B cell (primary cell): ENCODE measurements around the gene EPHA10. TPM values are rescaled to one million over a fixed set of nuclear protein-coding genes. Genes with fewer than 3 reads are reported as not detected.
A peak's percentile ranks its signal among the peaks of the same experiment; 100 is the strongest.

ENCODE experiments used
- ATAC-seq: fragments of 200-7000 bp; cut with Tn5 transposase; one replicate; pipeline ENCODE4 v1.10.0; 2021; ENCODE audit warnings: low read depth, mild to moderate bottlenecking, moderate number of reproducible peaks, moderate library complexity
- CTCF ChIA-PET: fragments of 350-600 bp; sonication (Branson Sonifier 250); formaldehyde crosslinking; loops from one replicate; lab custom pipeline; 2021; ENCODE audit warnings: antibody characterized with exemption, inconsistent platforms; lab: Charles Lee
- POLR2A ChIA-PET: fragments of 350-600 bp; sonication (Branson Sonifier 250); formaldehyde crosslinking; loops from one replicate; lab custom pipeline; 2021; ENCODE audit warnings: antibody characterized with exemption; lab: Charles Lee
- DNase-seq: peaks from one replicate; pipeline ENCODE4 v3.0.0; 2013
- H2AFZ ChIP-seq: 2 replicates; pipeline ENCODE4 v1.6.1; 2012; ENCODE audit warnings: mild to moderate bottlenecking, low read depth, low read length; ENCODE audit not compliant: insufficient read depth, poor library complexity, severe bottlenecking
- H3K27ac ChIP-seq, 2 donors: 1 replicate in 1 of 2; 2 replicates in 1 of 2; pipeline ENCODE4 v1.5.1; 2012 to 2013; ENCODE audit warnings: low read length in 2 of 2, mild to moderate bottlenecking in 2 of 2, moderate library complexity in 1 of 2
- H3K27me3 ChIP-seq, 4 experiments: fragments of 200-600 bp in 1 of 4; sonication (generic) in 1 of 4; replicated peaks in 1 of 4; 1 replicate in 2 of 4; 2 replicates in 2 of 4; pipeline versions ENCODE4 v1.6.1 to v1.7.0; 2013 to 2016; ENCODE audit warnings: low read length in 3 of 4, mild to moderate bottlenecking in 2 of 4, mixed read lengths in 1 of 4, moderate library complexity in 1 of 4; ENCODE audit not compliant: insufficient read depth in 4 of 4, control insufficient read depth in 3 of 4; ENCODE audit errors: control extremely low read depth in 1 of 4
- H3K36me3 ChIP-seq, 2 experiments: replicated peaks in 1 of 2; 1 replicate in 1 of 2; 2 replicates in 1 of 2; pipeline versions ENCODE4 v1.6.1 to v1.7.1; 2013; ENCODE audit warnings: low read length in 1 of 2; ENCODE audit not compliant: insufficient read depth in 2 of 2, control insufficient read depth in 1 of 2; ENCODE audit errors: control extremely low read depth in 1 of 2, extremely low read depth in 1 of 2
- H3K4me1 ChIP-seq, 2 donors: fragments of 200-600 bp in 1 of 2; sonication (generic) in 1 of 2; 1 replicate in 1 of 2; 2 replicates in 1 of 2; pipeline versions ENCODE4 v1.5.1 to v1.6.1; 2013 to 2017; ENCODE audit warnings: low read length in 2 of 2; ENCODE audit not compliant: control insufficient read depth in 2 of 2, insufficient read depth in 2 of 2
- H3K4me2 ChIP-seq: replicated peaks from 2 replicates; pipeline ENCODE3; 2012; ENCODE audit warnings: mild to moderate bottlenecking, low read depth, low read length; ENCODE audit not compliant: poor library complexity, severe bottlenecking
- H3K4me3 ChIP-seq, 5 experiments: fragments of 200-600 bp in 1 of 5; sonication (generic) in 1 of 5; 1 replicate in 3 of 5; 2 replicates in 2 of 5; pipeline versions ENCODE4 v1.5.1 to v1.7.0; 2011 to 2016; ENCODE audit warnings: low read length in 4 of 5, mild to moderate bottlenecking in 4 of 5, low read depth in 2 of 5, control low read depth in 1 of 5, moderate library complexity in 1 of 5; ENCODE audit not compliant: insufficient read depth in 1 of 5; ENCODE audit errors: control extremely low read depth in 1 of 5, extremely low read depth in 1 of 5
- H3K79me2 ChIP-seq: fragments of 200-600 bp; sonication (generic); one replicate; pipeline ENCODE4 v1.6.0; 2016; ENCODE audit warnings: low read length; ENCODE audit not compliant: control insufficient read depth, insufficient read depth
- H3K9ac ChIP-seq: fragments of 200-600 bp; sonication (generic); 2 replicates; pipeline ENCODE4 v1.6.1; 2017; ENCODE audit warnings: mild to moderate bottlenecking, low read length, moderate library complexity
- H3K9me3 ChIP-seq, 3 donors: one replicate each; pipeline versions ENCODE4 v1.6.1 to v1.7.1; 2013; ENCODE audit warnings: low read length in 2 of 3; ENCODE audit not compliant: control insufficient read depth in 2 of 3, insufficient read depth in 1 of 3; ENCODE audit errors: control extremely low read depth in 1 of 3
- H4K20me1 ChIP-seq: 2 replicates; pipeline ENCODE4 v1.6.0; 2012; ENCODE audit warnings: mild to moderate bottlenecking, low read length; ENCODE audit not compliant: insufficient read depth, control insufficient read depth, poor library complexity, severe bottlenecking
- H3K27ac Mint-ChIP-seq: one replicate; pipeline ENCODE4 v1.8.0; 2021; ENCODE audit warnings: mixed read lengths
- H3K27me3 Mint-ChIP-seq: one replicate; pipeline ENCODE4 v1.8.0; 2021; ENCODE audit warnings: mixed read lengths
- H3K4me1 Mint-ChIP-seq: one replicate; pipeline ENCODE4 v1.8.0; 2021; ENCODE audit warnings: mixed read lengths
- H3K4me3 Mint-ChIP-seq: one replicate; pipeline ENCODE4 v1.8.0; 2021; ENCODE audit warnings: mixed read lengths
- H3K9me3 Mint-ChIP-seq: one replicate; pipeline ENCODE4 v1.8.0; 2022; ENCODE audit warnings: mixed read lengths; ENCODE audit not compliant: insufficient read depth
- EZH2 ChIP-seq: IDR thresholded peaks from 2 replicates; pipeline ENCODE4 v1.6.1; 2012; ENCODE audit warnings: borderline replicate concordance, low read depth, mild to moderate bottlenecking, moderate library complexity, low read length; ENCODE audit not compliant: insufficient read depth, poor library complexity, severe bottlenecking
- WGBS: methylation state at CpG from one replicate; pipeline ENCODE4 v1.1.5; 2013; ENCODE audit warnings: missing lambda C conversion rate; ENCODE audit not compliant: insufficient coverage; 5-methylcytosine and 5-hydroxymethylcytosine counted together
- intact Hi-C: fragments of 100-400 bp; cut with micrococcal nuclease; formaldehyde crosslinking; loops from one replicate; pipeline ENCODE4 v1.10.0; 2022
- polyA plus RNA-seq: library from polyadenylated mRNA; depleted of rRNA; stranded (reverse); fragments of >200 nt; gene quantifications from 2 replicates; pipeline ENCODE4 v1.2.3, GENCODE V29; 2012
- total RNA-seq, 2 donors: library from RNA; stranded (reverse); fragments of 120-200 nt in 1 of 2; gene quantifications; 1 replicate in 1 of 2; 2 replicates in 1 of 2; pipeline versions ENCODE4 v1.2.3 to v1.2.4, GENCODE V29; 2013 to 2022
- TF ChIP-seq, protein P1 (sequence below): fragments of 200-600 bp; IDR thresholded peaks from one replicate; pipeline ENCODE4 v1.8.0; 2022; ENCODE audit warnings: antibody characterized with exemption, mild to moderate bottlenecking

EPHA10 gene
- total and polyA plus RNA-seq, 2 donors (not counting 1 experiment from before 2014, with no cell fraction given): 0.39 to 0.94 TPM

DNA sequence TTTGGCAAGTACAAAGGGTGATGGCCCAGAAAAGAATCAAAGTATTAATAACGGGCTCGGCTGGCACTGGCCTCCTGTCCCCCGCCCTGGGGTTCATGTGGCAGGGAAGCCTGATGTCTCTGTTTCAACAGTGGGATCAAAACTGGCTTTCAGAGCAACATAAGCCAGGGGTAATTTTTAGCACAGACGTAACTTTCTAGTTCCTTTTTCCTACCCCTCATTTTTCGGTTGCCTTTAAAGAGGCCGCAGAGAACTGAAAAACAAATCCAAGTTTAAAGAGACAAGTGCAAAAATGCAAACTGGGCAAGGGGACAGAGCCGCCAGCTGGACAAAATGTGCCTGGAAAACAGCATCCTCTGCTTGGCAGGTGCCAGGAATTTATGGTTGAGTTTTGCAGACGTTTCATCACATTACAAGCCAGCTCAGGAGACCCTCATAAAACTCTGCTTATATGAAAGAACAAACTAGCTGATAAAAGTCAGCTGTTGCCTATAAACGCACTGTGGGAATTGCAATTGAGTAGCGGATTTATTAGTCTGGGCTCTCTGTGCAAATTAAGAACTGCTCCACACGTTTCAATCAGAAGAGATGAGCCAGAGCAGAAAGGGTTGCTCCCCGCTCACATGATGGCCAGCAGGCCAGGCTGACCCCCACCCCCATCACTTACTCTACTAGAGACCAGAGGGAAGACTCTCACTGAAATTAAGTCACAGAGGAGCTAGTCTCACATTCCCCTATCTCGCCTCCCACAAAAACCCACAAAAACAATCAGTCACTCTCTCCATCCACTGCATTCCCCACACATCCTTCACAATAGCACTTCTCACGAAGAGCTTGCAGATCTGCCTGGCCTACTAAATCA is 88.4 kb downstream of the EPHA10 start:
- no peaks in the 10 kb centered on the region for H3K79me2 ChIP-seq
- WGBS: 53% methylated on average over 10 of the region's 14 CpGs
- no peaks in the 10 kb centered on the region for H3K9me3 ChIP-seq
- H3K27ac Mint-ChIP-seq: peak overlapping the region; percentile 95
- ChIA-PET CTCF (interaction anchor here (1.2 to 15.6 kb wide), 4 partner anchors 13 to 162 kb away, joined by 3 to 328 read pairs (median 4); partner anchors contain the start of gene MEAF6), POLR2A (interaction anchor here (1.6 kb wide), 1 partner anchor 14 kb away, joined by 5 read pairs; a partner anchor contains a TSS)
- peak overlapping the region in 3 of 5 experiments; percentile 2 to 23 (median 4) for H3K4me3 ChIP-seq
- H3K9ac ChIP-seq: peak overlapping the region; percentile 46
- H3K27me3 ChIP-seq: peaks cover 0 to 3% (median 0%) of the 10 kb centered on the region in 4 experiments
- peak overlapping the region; percentile 62 for H3K4me2 ChIP-seq
- peak overlapping the region; percentile 83 to 89 for H3K27ac ChIP-seq
- intact Hi-C loops: no loop called here
- H3K36me3 ChIP-seq: peaks cover 4 to 5% of the 10 kb centered on the region in 2 experiments
- H2AFZ ChIP-seq: peak overlapping the region; percentile 87
- ATAC-seq (peak; percentile 53), DNase-seq (peak; percentile 47)
- H4K20me1 ChIP-seq: no peaks in the 10 kb centered on the region
- H3K4me1 ChIP-seq: peaks cover 21 to 36% of the 10 kb centered on the region in 2 donors
- TF ChIP-seq EZH2: no peak
- TF ChIP-seq, protein P1, sequence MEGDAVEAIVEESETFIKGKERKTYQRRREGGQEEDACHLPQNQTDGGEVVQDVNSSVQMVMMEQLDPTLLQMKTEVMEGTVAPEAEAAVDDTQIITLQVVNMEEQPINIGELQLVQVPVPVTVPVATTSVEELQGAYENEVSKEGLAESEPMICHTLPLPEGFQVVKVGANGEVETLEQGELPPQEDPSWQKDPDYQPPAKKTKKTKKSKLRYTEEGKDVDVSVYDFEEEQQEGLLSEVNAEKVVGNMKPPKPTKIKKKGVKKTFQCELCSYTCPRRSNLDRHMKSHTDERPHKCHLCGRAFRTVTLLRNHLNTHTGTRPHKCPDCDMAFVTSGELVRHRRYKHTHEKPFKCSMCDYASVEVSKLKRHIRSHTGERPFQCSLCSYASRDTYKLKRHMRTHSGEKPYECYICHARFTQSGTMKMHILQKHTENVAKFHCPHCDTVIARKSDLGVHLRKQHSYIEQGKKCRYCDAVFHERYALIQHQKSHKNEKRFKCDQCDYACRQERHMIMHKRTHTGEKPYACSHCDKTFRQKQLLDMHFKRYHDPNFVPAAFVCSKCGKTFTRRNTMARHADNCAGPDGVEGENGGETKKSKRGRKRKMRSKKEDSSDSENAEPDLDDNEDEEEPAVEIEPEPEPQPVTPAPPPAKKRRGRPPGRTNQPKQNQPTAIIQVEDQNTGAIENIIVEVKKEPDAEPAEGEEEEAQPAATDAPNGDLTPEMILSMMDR: no peak
- peak overlapping the region; percentile 24 for H3K4me3 Mint-ChIP-seq
- peaks cover 29% of the 10 kb centered on the region for H3K4me1 Mint-ChIP-seq
- H3K27me3 Mint-ChIP-seq: peaks cover 5% of the 10 kb centered on the region
- no peaks in the 10 kb centered on the region for H3K9me3 Mint-ChIP-seq

DNA sequence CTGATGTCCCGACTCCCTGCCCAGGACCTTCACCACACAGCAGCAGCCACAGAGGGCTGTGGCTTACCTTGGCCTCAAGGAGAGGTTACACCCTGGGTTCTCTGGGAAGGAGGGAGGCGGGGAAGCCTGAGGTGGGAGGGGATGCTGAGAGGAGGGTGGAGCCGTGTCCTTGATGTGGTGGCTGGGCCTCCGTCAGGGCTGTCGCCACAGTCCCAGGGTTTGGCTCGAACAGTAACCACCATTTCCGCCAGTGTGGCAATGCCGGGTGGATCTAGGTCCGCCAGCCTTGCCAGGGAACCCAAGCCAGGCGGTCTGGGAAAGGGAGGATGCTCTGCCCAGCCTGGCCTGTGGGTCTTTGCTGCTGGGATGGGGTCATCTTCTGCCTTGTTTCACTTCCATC is 91.0 kb downstream of the EPHA10 start:
- H3K27me3 Mint-ChIP-seq: peaks cover 10% of the 10 kb centered on the region
- H3K4me1 ChIP-seq: peaks cover 21 to 36% of the 10 kb centered on the region in 2 donors
- H3K4me3 Mint-ChIP-seq: no peak overlapping the region
- no peaks in the 10 kb centered on the region for H3K79me2 ChIP-seq
- H3K36me3 ChIP-seq: no peaks in the 10 kb centered on the region
- no peak overlapping the region for H3K9ac ChIP-seq
- ChIA-PET POLR2A (no interaction called here), CTCF (interaction anchor here (1.1 to 15.6 kb wide), 3 partner anchors 9 to 70 kb away, joined by 3 to 328 read pairs (median 18); no protein-coding TSS in a partner anchor)
- intact Hi-C loops: no loop called here
- H3K27ac Mint-ChIP-seq: no peak overlapping the region
- no peak overlapping the region for H3K4me3 ChIP-seq
- no peaks in the 10 kb centered on the region for H3K9me3 ChIP-seq
- no peaks in the 10 kb centered on the region for H3K9me3 Mint-ChIP-seq
- peaks cover 0 to 7% (median 0%) of the 10 kb centered on the region in 4 experiments for H3K27me3 ChIP-seq
- 85% methylated on average over 9 of the region's 10 CpGs for WGBS
- ATAC-seq: no peak
- DNase-seq: no peak
- H3K4me1 Mint-ChIP-seq: peaks cover 29% of the 10 kb centered on the region
- H3K27ac ChIP-seq: no peak overlapping the region
- TF ChIP-seq, protein P1: no peak
- TF ChIP-seq EZH2: no peak
- H4K20me1 ChIP-seq: no peaks in the 10 kb centered on the region
- H2AFZ ChIP-seq: no peak overlapping the region
- no peak overlapping the region for H3K4me2 ChIP-seq
